HG03558 (cell line): ENCODE data around the gene HSPB9.
"Not testable (repeated sequence)": the region's sequence is repeated elsewhere in the genome, so short reads cannot be mapped to it uniquely, and the experiment has no call there.

Experiments used
- ATAC-seq: cut with Tn5 transposase; IDR thresholded peaks from one replicate; pipeline ENCODE4 v1.9.1; 2021; ENCODE audit warnings: moderate number of reproducible peaks; ENCODE audit not compliant: unreplicated experiment; ENCODE audit errors: extremely low read depth

The HSPB9 gene

DNA sequence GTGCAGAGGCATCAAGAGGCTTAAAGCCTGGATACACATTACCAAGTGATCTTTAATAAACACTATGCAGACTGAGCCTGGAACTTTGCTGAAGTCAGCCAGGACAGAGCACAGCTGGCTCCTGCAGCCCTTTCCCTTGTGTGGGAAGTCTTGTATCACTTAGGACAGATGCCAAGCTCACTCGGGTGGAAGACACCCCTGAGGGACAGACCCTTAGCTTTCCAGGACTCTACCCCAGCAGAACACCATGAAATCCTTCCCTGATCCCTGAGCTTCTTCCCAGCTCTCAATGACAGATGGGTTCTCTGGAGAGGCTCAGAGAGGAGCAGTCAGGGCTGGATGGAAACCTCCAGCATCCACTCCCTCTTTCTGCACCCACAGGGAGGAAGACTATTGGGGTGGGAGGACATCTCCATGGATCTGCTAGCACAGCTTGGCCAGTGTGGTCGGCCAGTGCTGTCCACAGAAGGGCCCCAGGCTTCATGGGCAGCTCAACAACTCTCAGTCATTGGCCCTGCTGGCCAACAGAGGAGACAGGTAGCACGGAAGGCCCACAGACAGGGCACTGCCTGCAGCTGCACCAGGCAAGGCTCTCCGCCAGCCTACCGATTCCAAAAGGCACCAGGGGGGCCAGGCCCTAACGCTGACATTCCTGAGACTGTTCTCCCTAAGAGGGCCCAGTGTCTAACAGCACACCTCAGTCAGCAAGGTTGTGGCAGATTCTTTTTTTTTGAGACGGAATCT, 16.3 kb downstream of the HSPB9 start:
- no peak for ATAC-seq

DNA sequence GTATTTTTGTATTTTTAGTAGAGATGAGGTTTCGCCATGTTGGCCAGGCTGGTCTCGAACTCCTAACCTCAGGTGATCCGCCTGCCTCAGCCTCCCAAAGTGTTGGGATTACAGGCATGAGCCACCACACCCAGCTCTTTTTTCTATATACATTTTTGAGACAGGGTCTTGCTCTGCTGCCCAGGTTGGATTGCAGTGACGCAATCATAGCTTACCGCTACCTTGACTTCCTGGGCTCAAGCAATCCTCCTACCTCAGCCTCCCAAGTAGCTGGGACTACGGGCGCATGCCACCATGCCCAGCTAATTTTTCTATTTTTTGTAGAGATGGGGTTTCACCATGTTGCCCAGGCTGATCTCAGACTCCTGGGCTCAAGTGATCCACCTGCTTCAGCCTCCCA, 18.1 kb downstream of the HSPB9 start:
- ATAC-seq: not testable (repeated sequence)

DNA sequence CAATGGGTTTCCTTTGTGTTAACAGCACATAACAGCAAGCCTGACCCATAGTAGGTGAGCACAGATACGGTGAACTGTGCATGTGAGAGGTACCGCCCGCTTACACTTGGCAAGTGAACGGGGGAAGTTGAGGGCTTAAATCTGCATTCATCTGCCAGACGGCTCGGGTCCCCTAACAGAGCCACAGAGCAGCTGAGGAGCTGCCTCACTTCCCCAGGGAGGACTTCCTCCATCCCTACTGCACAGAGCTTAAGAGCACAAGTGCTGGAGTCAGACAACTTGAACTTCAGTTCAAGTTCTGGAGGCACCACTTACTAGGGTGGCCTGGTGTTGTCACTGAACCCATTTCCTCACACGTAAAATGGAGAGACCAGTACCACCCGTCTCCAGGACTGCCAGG, 18.8 kb downstream of the HSPB9 start:
- ATAC-seq: no peak

DNA sequence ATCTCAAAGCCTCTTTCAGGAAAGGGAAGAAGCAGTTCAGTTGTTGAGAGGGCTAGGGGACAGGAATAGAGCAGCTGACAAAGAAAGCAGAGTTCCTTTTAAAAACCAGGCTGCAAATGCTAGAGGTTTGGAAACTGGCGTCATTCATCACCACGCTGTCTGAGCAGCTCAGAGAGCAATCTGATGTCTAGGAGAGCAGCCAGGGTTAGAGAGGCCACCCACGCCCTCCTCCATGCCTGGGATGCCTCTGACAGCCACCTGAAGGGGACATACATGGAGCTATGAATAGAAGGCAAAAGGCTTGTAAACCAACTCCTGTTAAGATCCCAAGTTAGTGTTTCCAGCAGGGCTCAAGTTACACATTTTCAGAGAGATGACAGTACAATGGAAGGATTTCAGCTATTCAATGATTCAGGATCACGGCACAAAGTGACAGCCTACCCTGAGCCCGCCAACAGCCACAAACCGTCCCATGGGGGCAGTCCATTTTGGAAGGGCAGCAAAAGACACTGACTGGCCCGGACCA, 19.8 kb downstream of the HSPB9 start:
- no peak for ATAC-seq

DNA sequence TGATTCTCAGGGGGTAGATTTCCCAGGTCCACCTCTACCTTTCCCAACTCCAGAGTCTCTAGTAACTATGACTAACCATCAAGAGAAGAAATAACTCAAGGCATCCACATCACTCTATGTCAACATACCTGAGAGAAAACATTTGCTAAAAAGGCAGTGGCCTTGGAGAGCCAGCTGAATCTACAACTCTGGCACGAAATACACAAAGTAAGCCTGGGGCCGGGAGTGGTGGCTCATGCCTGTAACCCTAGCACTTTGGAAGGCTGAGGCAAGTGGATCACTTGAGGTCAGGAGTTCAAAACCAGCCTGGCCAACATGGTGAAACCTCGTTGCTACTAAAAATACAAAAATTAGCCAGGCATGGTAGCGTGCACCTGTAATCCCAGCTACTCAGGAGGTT, 20.5 kb downstream of the HSPB9 start:
- not testable (repeated sequence) for ATAC-seq

DNA sequence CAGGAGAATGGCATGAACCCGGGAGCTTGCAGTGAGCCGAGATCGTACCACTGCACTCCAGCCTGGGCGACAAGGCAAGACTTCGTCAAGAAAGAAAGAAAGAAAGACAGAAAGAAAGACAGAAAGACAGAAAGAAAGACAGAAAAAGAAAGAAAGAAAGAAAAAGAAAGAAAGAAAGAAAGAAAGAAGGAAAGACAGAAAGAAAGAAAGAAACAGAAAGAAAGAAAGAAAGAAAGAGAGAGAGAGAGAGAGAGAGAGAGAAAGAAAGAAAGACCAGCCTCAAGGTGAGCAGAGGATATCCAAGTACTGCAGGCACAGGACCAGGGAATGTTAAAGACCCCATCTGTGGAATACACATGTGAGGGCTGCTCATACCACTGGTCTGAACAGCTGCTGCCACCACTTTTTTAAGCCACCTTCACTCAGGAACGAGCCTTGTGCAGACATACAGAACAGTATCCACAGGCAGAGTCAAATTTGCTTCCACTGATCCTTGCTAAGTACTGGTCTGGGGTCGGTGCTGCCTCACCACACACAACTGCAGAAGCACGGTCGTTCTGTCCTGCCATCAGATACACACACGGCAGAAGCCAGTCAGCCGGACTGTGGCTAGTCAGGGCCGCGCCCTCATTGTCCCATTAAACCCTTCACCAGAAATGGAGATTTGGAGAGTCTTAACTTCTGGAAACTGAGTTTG, 24.5 kb downstream of the HSPB9 start:
- ATAC-seq: no peak

DNA sequence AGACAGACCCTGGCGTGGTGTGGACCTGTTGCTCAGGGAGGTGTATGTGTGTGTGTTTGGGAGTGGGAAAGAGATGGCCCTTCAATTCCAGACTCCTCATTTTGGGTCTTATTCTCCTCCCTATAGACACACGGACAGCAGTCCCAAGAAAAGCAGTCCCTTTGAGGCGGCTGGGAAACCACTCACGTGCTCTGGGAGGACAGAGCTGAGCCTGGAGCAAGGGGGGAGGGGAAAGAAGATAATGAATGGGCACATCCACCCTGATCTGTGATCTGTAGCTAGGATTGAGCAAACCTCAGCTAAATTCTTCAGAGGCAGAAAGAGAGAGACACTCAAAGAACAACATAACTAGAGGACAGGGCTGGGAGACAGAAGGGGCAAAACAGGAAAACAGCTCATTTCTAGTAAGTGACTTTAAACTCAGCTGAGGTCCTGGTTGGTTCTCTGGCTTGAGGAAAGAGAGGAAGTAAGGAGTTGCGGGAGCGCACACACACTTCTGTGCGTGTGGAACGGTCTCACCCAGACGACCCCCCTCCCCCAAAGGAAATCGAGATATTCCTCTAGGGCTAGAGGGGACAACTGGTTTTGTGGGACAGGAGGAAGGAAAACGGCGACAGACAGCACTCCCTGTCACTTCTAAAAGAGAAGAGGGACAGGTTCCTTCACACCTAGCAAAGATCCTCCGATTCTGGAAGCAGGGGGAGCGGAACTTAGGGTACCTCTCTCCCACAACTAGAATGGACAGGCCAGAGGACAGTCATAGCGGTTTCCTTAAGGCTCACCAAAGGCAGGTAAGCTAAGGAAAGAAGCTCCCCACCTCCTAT, 31.5 kb downstream of the HSPB9 start:
- no peak for ATAC-seq

DNA sequence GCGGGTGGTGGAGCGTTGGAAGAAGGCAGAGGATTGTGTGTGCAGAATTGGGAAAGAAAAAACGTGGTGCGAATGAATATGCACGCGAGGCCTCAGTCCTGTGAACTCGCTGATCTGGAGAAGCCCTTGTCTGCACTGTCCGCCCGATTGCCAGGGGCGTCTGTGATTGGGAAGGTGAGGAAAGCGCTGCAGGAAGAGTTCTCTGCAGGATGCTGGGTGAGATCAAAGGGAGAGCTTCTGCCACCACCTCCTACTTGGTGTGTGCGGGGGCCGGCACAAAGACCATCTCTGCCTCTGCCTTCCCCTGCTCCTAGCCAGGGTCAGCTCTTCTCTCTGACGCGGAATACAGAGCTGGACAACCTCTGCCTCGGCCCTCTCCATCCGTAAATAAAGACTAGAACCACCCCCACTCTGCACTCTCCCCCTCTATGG, 33.0 kb downstream of the HSPB9 start:
- ATAC-seq: no peak

DNA sequence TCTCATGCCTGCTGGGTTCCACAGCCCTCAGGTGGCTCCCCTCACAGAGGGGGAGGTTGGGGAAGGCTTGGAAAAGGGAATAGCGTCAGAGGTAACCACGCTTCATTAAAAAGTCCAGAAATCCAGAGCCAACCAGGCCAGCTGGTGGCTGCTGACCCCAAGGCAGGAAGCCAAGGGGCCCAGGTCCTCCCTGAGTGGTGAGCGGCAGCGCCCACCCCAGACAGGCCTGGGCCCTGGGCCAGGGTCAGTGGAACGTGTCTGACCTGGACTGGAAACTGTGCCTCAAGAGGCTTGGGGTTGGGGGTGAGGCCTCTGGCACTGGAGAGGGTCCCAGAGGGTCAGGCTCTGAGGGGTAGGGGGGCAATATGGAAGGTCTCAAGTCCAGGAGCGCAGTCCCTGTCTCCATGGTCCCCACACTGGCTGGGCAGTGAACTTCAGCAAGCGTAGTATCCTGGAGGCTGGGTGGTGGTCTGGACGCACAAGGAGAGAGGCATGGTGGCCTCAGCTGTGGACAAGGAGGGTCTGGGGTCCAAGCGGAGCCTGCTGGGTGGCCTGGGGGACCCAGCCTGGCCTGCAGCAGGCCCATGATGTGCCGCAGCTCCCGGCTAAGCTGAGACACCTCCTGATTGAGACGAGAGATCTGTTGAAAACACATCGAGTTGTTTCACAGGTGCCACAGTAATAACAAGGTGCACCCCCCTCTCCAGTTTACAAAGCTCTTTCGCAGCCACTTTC, 37.4 kb downstream of the HSPB9 start:
- no peak for ATAC-seq

DNA sequence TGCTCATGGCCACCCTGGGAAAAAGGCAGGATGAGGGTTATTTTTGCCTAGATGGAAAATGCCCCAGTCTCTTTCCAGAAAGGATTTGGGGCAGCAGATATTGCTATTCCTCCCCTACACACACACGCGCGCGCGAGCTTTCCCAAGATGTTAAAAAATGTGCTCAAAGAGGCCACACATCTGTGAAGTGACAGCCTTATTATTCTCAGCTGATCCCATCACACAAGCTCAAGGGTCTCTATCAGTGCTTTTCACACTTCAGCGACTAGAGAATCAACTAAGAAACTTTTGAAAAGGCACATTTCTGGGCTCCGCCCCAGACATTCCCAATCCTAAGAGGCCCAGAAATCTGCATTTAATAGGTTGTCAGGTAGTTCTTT, 37.9 kb downstream of the HSPB9 start:
- no peak for ATAC-seq

DNA sequence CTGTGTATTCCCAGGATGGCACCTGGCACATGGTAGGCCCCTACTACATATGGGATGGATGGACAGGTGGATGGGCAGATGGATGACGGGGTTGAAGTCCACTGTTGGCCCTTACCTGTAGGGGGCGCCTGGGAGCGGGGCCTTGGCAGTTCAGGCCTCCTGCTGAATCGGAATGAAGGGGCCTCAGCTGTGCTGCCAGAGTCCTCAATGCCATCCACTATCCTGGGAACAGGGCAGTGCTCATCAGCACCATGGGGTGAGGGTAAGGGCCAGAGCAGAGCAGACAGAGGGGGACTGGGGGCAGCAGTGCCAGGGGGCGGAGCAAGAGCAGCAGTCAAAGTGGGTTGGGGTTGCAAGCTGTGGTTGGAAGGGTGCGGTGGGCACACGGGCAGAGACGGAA, 40.5 kb downstream of the HSPB9 start:
- ATAC-seq: no peak

DNA sequence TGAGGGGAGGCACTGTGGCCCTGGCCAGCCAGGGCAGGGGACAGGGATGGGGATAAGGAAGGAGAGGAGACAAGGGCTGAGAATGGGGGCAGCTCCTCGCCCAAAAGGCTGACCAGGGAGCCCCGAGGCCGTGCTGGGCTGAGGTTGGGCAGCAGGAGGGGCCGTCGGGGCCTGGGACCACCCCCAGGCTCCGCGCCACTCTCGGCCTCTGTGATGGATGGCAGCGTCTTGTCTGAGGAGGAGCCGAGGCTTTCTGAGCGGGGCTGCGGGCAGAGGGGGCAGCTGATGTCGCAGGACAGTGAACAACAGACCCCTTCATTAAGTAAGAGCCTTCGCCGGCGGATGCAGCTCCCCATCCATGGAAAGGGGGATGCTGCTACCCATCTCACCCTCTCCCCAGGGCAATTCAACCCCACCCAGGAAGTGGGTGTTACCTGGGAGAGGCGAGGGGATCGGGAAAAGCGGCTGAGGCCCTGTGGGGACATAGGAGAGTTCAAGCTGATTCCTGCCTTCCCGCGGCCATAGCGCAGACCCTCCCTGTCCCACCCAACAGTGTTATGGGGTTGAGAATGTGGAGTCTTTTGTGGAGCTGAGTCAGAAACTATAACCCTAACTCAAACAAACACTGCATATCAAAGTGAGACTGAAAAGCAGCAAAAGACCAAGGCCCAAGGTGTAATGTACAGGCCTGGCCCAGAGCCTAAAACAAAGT, 41.2 kb downstream of the HSPB9 start:
- no peak for ATAC-seq

DNA sequence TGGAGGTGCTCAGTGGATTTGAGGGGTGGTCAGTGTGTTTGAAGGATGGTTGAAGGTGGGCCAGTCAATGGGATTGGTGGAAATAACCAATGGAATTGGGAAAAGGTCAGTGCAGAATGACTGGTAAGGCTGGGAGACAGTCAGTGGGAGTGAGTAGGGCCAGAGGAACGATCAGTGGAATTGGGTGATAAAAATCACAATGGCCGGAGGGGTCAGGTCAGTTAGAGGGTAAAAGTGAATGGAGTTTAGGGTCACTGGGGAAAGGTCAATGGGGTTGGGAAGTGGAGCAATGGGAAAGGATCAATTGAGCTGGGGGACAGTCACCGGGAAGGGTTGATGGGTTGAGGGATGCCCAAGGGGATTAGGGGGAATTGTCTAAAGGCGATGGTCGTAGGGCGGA, 43.1 kb downstream of the HSPB9 start:
- ATAC-seq: no peak

DNA sequence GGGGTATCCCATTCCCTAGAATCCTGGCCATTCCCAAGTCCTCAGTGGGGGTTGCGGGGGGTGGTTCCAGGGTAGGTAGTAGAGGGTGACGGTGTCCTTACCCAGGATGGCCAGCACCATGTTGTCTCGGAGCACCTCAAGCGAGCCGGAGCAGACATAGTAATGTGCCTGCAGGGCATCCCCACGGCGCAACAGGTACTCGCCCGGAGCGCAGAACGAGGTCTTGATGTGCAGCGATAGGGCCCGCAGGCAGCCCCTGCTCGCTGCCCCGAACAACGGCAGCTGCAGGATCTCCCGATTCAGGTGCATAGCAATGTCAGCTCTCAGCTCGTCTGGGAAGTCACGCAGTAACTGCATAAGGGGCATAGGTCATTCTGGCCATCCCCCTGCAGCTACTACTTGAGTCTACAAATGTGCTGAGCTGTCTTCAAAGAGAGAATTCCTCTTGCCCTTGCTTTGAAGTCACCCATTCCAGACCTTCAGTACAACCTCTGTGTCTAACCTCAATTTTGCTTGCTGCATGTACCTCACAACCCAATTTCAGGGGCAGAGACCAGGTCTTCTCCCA, 43.7 kb downstream of the HSPB9 start:
- ATAC-seq: no peak

DNA sequence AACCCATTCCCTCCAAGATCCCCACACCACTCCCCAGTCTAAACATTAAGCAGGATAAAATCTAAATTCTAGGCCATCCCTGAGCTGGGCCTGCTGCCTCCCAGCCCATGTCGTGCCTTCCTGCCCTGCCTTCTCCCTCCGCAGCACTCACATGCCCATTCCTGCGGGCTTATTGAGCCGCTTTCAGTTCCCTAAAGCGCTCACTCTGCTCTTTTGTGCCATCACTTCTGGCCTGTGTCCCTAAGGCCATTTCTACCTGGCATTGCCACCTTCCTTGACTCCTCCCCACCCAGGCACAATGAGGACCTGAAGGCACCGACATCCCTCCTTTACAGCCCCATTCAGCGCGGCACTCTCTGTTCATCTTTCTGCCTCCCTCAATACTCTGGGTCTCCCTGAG, 45.2 kb downstream of the HSPB9 start:
- ATAC-seq: no peak

DNA sequence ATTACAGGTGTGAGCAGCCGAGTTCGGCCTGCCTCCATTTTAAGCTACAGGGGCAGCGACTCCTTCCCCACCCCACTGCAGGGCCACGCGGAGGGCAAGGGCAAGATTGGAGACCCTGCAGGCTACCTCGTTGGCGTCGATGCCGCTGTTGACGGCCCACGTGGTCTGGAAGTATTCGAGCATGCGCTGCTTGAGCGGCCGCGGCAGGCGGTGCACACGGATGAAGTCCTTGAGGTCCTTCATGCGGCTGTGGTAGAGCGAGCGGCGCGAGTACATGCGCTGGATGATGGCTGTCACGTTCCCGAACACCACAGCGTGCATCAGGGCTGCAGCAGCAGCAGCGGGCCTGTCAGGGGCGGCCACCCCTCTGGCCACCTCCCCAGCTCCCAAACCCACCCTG, 46.7 kb downstream of the HSPB9 start:
- no peak for ATAC-seq

DNA sequence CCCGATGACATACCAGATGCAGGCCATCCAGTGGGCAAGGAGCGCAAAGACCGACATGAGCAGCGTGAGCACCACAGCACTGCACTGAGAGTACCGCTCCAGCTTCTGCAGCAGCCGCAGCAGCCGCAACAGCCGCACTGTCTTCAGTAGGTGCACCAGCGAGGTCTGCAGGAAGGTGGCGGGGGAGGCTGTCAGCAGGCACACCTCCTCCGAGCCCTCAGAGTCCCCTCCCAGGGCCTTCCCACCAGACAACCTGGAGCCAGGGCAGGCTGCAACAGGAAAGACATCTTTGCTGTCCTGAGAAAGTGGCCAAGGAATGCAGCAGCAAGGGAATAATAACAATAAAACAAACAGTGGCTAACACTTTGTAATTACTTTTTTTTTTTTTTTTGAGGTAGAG, 49.2 kb downstream of the HSPB9 start:
- no peak for ATAC-seq
